Gastroesophageal sphincter (tissue), 3 donors: Measurements from ENCODE around the gene SCGB1A1.
"Not testable (repeated sequence)": the region's sequence is repeated elsewhere in the genome, so short reads cannot be mapped to it uniquely, and the experiment has no call there.

Experiments
- EP300 ChIP-seq: sonication (generic); formaldehyde crosslinking; IDR thresholded peaks from one replicate; pipeline ENCODE4 v1.6.1; 2017; ENCODE audit warnings: antibody characterized with exemption, mild to moderate bottlenecking
- POLR2A ChIP-seq, 2 donors: fragments of 450-650 bp; IDR thresholded peaks; one replicate each; pipeline ENCODE4 v1.6.1; 2017; ENCODE audit warnings: antibody characterized with exemption in 2 of 2, mild to moderate bottlenecking in 2 of 2, moderate library complexity in 1 of 2
- POLR2AphosphoS5 ChIP-seq: sonication (generic); formaldehyde crosslinking; IDR thresholded peaks from one replicate; pipeline ENCODE4 v1.6.1; 2017; ENCODE audit warnings: antibody characterized with exemption
- TF ChIP-seq, protein P1 (sequence below), 4 experiments: fragments of 200-600 bp in 2 of 4; fragments of 450-650 bp in 2 of 4; sonication (generic) in 1 of 4; IDR thresholded peaks; one replicate each; pipeline ENCODE4 v1.5.1; 2017 to 2019; ENCODE audit warnings: antibody characterized with exemption in 4 of 4, mild to moderate bottlenecking in 2 of 4, moderate library complexity in 2 of 4

DNA sequence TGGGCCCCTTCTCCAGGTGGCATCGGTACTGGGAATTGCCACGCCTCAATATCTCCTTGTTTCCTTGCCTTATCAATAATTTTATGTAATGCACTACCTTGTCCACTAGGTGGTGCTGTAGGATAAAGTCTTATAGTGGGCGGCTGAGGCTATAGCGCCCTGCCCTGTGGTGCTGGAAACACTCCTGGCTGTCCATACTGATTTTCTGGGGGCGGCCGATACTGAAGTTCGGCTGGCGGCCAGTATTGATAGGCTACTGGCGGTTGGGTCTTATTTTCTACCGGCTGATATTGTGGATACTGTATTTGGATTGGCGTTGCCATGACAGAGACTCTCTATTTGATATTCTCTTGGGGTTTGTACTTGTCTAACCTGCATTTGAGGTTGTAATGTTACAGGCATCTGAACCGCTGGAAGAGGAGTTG is 38.0 kb upstream of the SCGB1A1 start:
- TF ChIP-seq EP300; POLR2A (IDR thresholded peaks at IDR 0.05); POLR2AphosphoS5: not testable (repeated sequence)
- TF ChIP-seq, protein P1, sequence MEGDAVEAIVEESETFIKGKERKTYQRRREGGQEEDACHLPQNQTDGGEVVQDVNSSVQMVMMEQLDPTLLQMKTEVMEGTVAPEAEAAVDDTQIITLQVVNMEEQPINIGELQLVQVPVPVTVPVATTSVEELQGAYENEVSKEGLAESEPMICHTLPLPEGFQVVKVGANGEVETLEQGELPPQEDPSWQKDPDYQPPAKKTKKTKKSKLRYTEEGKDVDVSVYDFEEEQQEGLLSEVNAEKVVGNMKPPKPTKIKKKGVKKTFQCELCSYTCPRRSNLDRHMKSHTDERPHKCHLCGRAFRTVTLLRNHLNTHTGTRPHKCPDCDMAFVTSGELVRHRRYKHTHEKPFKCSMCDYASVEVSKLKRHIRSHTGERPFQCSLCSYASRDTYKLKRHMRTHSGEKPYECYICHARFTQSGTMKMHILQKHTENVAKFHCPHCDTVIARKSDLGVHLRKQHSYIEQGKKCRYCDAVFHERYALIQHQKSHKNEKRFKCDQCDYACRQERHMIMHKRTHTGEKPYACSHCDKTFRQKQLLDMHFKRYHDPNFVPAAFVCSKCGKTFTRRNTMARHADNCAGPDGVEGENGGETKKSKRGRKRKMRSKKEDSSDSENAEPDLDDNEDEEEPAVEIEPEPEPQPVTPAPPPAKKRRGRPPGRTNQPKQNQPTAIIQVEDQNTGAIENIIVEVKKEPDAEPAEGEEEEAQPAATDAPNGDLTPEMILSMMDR (IDR thresholded peaks at IDR 0.05), result peak; percentile 66 to 87 (median 83)
